T-helper 17 cell (primary cell): ENCODE results near the gene TM4SF18. TPM values are rescaled to one million over a fixed set of nuclear protein-coding genes. Genes with fewer than 3 reads are reported as not detected.
"Not testable (repeated sequence)": the region's sequence is repeated elsewhere in the genome, so short reads cannot be mapped to it uniquely, and the experiment has no call there.

Experiments used
- ATAC-seq: fragments of 150-1000 bp; cut with Tn5 transposase; 2 replicates; pipeline ENCODE4 v1.10.0; 2021; ENCODE audit warnings: mild to moderate bottlenecking, moderate library complexity
- DNase-seq, 3 donors: peaks; one replicate each; pipeline versions ENCODE4 v3.0.0 to v3.0.0-alpha.2; 2020 to 2021
- H3K9me3 ChIP-seq: one replicate; pipeline ENCODE4 v1.7.0; 2013; ENCODE audit warnings: low read length, mild to moderate bottlenecking; ENCODE audit not compliant: control insufficient read depth, poor library complexity, severe bottlenecking
- H3K27ac Mint-ChIP-seq: one replicate; pipeline ENCODE4 v1.8.0; 2022; ENCODE audit warnings: mild to moderate bottlenecking, moderate library complexity, mixed read lengths
- H3K27me3 Mint-ChIP-seq: one replicate; pipeline ENCODE4 v1.8.0; 2022; ENCODE audit warnings: mixed read lengths
- H3K36me3 Mint-ChIP-seq: one replicate; pipeline ENCODE4 v1.8.0; 2022; ENCODE audit warnings: low read depth, mixed read lengths
- H3K4me1 Mint-ChIP-seq: one replicate; pipeline ENCODE4 v1.8.0; 2022; ENCODE audit warnings: mild to moderate bottlenecking, mixed read lengths
- H3K4me3 Mint-ChIP-seq: one replicate; pipeline ENCODE4 v1.8.0; 2022; ENCODE audit warnings: mild to moderate bottlenecking, moderate library complexity, mixed read lengths
- total RNA-seq, 4 donors: library from RNA in 2 of 4; stranded (reverse) in 2 of 4; gene quantifications; one replicate each; pipeline ENCODE4 v1.2.3 and lab custom pipeline; 2022 to 2026

TM4SF18 gene
- total RNA-seq, 2 donors from 2014 or later = not detected

DNA sequence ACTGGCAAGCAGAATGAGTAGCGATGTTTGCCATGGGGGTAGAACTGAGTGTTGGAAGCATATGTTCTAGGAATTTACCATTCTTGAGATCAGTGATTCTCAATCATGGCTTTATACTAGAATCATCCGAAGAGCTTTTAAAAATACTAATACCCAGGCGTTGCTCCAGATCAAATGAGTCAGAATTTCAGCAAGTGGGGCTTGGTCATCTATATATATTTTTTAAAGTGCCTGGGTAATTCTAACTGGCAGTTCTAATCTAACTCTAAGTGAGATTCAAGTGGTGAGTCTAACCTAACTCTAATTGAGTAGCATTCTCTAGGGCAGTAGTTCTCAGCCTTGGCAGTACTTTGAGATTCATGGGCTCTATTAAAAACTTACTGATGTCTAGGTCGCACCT lies 23.2 kb upstream of the TM4SF18 start:
- DNase-seq = no peak
- H3K27me3 Mint-ChIP-seq = peaks cover 25% of the 10 kb centered on the region
- H3K4me3 Mint-ChIP-seq = no peak overlapping the region
- no peak overlapping the region for H3K27ac Mint-ChIP-seq
- H3K36me3 Mint-ChIP-seq = no peaks in the 10 kb centered on the region
- no peak for ATAC-seq
- H3K4me1 Mint-ChIP-seq = no peaks in the 10 kb centered on the region
- H3K9me3 ChIP-seq = no peaks in the 10 kb centered on the region

DNA sequence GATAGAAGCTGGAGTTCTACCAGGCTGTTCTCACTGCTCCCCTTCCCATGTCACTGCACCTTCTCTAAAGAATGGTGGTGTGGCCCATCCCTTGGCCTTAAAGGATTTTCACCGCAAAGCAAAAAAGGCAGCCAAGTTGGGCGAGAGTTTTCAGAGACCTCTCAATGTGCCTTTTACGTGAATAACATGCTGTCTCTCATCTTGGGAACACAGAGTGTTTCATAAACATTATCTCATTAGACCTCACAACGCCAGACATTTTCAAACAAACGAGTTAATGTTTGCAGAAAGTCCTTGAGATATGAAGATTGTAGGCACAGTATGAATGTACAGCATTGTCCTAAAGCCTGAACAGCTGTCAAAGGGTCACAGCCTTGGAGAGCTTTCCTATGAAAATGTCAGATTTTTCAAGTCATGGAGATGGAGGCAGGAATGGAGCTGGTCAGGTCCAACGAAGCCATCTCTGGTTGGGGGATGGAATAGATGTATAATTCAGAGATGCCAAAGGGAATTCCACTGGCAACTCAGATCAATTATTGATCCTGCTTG lies 22.7 kb upstream of the TM4SF18 start:
- Mint-ChIP-seq H3K4me3 (no peak overlapping the region), H3K4me1 (no peaks in the 10 kb centered on the region), H3K36me3 (no peaks in the 10 kb centered on the region), H3K27ac (no peak overlapping the region), H3K27me3 (peaks cover 27% of the 10 kb centered on the region)
- H3K9me3 ChIP-seq = no peaks in the 10 kb centered on the region
- DNase-seq (no peak), ATAC-seq (no peak)

DNA sequence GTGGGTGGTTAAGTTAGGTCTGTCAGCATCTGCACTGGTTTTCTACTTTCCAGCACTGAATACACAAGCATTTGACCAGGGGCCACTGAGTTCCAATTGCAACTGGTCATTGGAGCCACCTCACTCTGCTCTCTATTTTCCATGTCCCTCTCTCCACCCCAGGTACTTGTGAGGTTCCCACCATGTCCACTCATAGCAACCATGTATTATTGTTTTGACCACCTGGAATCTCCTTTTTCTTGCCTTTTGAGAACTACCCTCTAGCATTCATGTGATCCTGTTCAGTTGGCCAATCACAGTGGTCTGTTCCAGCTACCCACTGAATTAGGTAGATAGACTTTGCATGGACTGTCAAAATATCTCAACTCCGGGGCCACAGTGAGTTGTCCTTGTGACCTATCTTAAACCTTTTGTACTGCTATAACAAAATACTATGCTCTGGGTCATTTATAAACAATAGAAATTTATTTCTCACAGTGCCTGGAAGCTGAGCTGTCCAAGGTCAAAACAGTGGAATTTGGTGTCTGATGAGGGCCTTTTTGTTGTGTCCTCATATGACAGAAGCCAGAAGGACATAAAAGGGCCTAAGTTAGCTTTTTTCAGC lies 20.2 kb upstream of the TM4SF18 start:
- no peak for ATAC-seq

DNA sequence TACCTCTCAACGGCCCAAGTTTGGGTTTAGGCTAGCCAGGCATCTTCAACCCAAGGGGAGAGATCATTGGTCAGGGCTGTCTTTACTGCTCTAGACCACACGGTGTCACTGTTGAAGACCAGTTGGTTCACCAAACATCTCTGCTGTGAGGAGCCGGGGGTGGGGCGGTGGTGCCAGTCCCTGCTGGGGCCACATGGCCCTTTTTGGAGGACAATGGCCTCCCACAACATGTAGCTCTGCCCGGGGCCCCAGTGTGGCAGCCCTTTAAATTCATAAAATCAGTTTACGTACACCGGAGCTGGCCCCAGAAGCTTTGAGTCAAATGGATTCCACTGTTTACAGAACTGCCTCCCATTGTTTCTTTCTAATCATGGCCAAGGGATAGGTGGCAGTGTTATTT lies 19.1 kb upstream of the TM4SF18 start:
- ATAC-seq = peak; percentile 59
- Mint-ChIP-seq H3K36me3 (no peaks in the 10 kb centered on the region), H3K27ac (no peak overlapping the region), H3K27me3 (peaks cover 45% of the 10 kb centered on the region), H3K4me1 (no peaks in the 10 kb centered on the region), H3K4me3 (no peak overlapping the region)
- DNase-seq = no peak
- no peaks in the 10 kb centered on the region for H3K9me3 ChIP-seq

More for the DNA sequence above, 20.2 kb upstream of the TM4SF18 start:
- H3K4me1 Mint-ChIP-seq = no peaks in the 10 kb centered on the region
- no peaks in the 10 kb centered on the region for H3K36me3 Mint-ChIP-seq
- H3K4me3 Mint-ChIP-seq = no peak overlapping the region
- no peak overlapping the region for H3K27ac Mint-ChIP-seq
- no peaks in the 10 kb centered on the region for H3K9me3 ChIP-seq
- DNase-seq = no peak
- peaks cover 39% of the 10 kb centered on the region for H3K27me3 Mint-ChIP-seq

DNA sequence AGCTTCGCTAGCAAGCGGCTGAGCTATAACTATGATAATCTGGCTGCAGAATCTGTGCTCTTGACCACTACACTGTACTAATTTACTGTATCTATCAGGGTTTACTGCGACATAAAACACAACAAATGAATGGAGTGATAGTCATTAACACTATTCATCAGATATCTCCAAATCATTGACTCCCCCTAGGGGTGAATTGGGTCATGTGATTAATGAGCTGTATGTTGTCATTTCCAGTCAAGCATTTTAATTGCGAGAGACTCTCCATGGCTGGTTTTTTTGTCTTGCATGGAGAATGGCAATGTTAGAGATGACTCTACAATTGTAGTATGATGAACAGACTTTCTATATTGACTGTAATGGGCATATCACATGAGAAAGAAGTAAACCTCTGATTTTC lies 10.5 kb upstream of the TM4SF18 start:
- no peaks in the 10 kb centered on the region for H3K36me3 Mint-ChIP-seq
- no peak overlapping the region for H3K4me3 Mint-ChIP-seq
- H3K9me3 ChIP-seq = no peaks in the 10 kb centered on the region
- DNase-seq (no peak), ATAC-seq (no peak)
- H3K27ac Mint-ChIP-seq = no peak overlapping the region
- H3K4me1 Mint-ChIP-seq = peaks cover 3% of the 10 kb centered on the region
- H3K27me3 Mint-ChIP-seq = peaks cover 57% of the 10 kb centered on the region

DNA sequence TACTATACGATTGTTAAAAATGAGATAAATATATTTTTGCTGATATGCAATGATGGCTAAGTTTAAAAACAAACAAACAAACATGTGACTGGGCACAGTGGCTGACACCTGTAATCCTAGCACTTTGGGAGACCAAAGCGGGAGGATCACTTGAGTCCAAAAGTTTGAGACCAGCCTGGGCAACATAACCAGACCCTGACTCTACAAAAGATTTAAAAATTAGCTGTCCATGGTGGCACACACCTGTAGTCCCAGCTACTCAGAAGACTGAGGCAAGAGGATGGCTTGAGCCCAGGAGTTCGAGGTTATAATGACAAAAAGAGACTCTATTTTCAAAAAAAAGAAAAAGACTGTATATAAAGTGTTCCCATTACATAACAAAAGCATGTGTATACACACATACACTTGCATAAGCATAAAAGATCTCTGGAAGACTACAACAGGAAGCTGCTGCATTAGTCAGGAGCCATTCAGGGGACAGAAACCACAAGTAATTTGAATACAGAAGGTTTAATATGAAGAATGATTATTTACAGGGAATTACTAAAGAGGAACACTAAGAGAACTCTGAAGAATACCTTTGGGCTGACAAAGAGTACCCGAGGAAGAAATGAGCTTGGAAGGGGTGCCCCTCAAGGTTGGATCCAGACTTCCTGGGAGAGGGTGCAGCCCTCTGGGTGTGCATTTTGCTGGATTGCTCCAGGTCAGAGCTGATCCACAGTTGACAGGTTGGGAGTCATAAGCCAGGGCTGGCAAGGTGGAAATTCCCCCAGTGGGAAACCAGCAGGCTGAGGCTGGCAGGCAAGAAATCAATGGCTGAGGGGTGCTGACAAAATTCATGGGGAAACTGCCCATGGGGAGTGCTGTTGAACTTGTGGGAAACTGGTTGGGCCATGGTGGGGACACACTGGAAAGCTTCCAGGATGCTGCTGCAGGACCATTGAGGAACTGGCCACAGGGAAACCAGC lies 9.3 kb upstream of the TM4SF18 start:
- peaks cover 3% of the 10 kb centered on the region for H3K4me1 Mint-ChIP-seq
- H3K36me3 Mint-ChIP-seq = no peaks in the 10 kb centered on the region
- ATAC-seq = no peak
- no peak overlapping the region for H3K27ac Mint-ChIP-seq
- DNase-seq = no peak
- H3K4me3 Mint-ChIP-seq = no peak overlapping the region
- H3K9me3 ChIP-seq = no peaks in the 10 kb centered on the region
- peaks cover 51% of the 10 kb centered on the region for H3K27me3 Mint-ChIP-seq

DNA sequence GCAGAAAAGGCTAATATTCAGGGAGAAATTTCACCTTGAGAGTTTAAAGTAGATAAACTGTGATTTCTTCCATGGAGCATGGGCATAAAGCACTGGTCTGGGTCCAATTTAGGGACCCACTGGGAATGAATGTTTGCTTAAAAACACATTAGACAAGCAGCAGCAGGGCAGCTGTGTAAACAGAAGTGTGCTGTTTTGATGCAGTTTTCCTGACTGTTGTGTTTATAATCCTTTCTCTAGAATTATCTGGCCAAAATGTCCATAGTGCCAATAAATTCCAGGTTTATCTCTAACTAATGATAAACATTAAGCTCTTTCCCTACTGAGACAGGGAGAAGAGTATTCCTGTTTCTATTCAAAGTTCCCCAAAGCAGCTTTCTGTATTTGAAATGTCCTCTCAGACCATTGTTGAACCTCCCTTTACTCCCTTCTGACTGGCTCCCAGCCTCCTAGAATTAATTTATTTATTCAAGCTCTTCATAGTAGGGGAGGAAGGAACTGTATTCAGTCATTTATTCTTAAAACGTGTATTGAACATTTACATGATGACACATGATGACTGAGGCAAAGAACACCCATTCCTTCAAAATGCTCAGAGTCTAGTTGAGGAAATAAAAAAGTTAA lies 7.0 kb upstream of the TM4SF18 start:
- DNase-seq (no peak), ATAC-seq (no peak)
- Mint-ChIP-seq H3K4me1 (peaks cover 3% of the 10 kb centered on the region), H3K27me3 (peaks cover 37% of the 10 kb centered on the region), H3K4me3 (no peak overlapping the region), H3K36me3 (no peaks in the 10 kb centered on the region), H3K27ac (no peak overlapping the region)
- no peaks in the 10 kb centered on the region for H3K9me3 ChIP-seq

DNA sequence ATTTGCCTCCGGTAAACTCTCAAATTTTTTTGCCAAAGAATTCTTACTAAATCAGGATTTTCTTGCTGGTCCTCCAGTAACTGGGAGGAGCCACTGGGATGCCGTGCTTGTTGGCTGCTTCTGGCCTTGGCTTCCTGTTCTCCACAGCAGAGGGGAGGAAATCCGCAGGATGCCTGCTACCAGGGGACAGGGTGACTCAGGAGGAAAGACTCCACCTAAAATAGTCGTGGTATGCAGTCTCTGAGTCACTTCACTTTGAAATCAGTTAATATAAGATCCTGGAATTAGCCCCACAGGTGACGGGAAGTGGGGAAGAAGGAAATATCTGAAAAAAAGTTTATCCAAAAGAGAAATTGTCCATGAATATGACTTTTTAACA lies 6.5 kb upstream of the TM4SF18 start:
- Mint-ChIP-seq H3K36me3 (no peaks in the 10 kb centered on the region), H3K27me3 (peaks cover 34% of the 10 kb centered on the region), H3K4me3 (no peak overlapping the region), H3K27ac (no peak overlapping the region), H3K4me1 (peaks cover 3% of the 10 kb centered on the region)
- ATAC-seq (no peak), DNase-seq (no peak)
- H3K9me3 ChIP-seq = no peaks in the 10 kb centered on the region

DNA sequence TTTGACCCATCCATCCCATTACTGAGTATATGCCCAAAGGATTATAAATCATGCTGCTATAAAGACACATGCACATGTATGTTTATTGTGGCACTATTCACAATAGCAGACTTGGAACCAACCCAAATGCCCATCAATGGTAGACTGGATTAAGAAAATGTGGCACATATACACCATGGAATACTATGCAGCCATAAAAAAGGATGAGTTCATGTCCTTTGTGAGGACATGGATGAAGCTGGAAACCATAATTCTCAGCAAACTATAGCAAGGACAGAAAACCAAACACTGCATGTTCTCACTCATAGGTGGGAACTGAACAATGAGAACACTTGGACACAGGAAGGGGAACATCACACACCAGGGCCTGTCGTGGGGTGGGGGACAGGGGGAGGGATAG lies 4.0 kb upstream of the TM4SF18 start:
- not testable (repeated sequence) for ATAC-seq, H3K9me3 ChIP-seq, H3K36me3 Mint-ChIP-seq, H3K4me1 Mint-ChIP-seq, H3K27ac Mint-ChIP-seq, DNase-seq, H3K4me3 Mint-ChIP-seq
- peaks cover 35% of the 10 kb centered on the region for H3K27me3 Mint-ChIP-seq

DNA sequence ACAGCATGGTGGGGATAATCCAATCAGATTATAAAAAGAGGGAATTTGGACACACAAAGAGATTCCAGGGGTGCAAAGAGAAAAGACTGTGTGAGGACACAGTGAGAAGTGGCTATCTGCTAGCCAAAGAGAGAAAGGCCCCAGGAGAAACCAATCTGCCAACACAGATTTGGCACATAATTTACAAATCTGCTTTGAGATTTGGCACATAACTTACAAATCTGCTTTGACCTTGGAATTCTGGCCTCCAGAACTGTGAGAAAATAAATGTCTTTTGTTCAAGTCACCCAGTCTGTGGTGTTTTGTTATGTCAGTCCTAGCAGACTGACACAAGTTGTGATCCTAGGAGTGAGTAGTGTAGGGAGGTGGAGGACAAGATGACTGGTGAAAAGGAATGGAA lies 3.5 kb upstream of the TM4SF18 start:
- ATAC-seq = no peak

DNA sequence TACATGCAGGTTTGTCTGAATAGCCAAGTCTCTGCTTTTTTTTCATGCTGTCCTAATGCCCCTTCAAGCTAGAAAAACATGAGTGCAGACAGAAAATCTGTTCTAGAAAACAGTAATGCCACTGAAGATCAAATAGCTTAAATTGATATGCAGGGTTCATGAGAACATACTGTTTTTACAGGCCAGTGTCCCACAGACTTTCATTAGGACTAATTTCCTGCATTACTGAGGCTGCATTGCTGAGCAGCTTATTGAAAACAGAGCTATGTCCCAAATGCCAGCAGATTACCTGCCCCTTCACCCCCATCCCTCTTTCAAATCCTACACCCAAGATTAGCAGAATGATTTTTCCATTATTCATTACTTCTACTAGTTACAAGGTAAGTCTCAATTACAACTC lies 665 bp downstream of the TM4SF18 start:
- Mint-ChIP-seq H3K4me3 (no peak overlapping the region), H3K27me3 (peaks cover 23% of the 10 kb centered on the region), H3K36me3 (peaks cover 3% of the 10 kb centered on the region), H3K27ac (no peak overlapping the region), H3K4me1 (no peaks in the 10 kb centered on the region)
- no peak for DNase-seq
- no peaks in the 10 kb centered on the region for H3K9me3 ChIP-seq
- ATAC-seq = no peak

More for the DNA sequence above, 3.5 kb upstream of the TM4SF18 start:
- Mint-ChIP-seq H3K36me3 (peaks cover 3% of the 10 kb centered on the region), H3K27me3 (peaks cover 34% of the 10 kb centered on the region), H3K4me1 (no peaks in the 10 kb centered on the region), H3K27ac (no peak overlapping the region), H3K4me3 (no peak overlapping the region)
- no peaks in the 10 kb centered on the region for H3K9me3 ChIP-seq
- no peak for DNase-seq

DNA sequence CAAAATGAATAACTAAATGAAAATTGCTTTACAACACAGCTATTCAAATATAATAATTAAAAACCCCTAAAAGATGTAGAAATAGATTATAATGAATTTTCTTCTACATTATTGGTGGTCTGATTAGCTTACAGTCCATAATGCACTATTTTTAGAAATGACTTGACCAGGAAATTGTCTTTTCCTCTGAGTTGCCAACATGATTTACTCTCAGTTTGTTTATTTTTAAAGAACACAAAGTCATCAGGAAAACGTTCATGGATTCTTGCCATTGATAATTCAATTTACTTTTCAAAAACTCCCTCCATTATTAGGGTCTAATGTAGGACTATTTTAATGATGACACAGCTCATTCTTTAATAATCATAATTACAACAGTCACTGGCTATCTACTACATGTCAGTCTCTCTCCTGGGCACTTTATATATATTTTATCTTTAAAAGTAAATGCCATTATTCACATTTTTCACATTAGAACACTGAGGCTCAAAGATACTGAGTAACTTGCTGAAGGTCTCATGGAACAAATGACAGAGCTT lies 1.1 kb downstream of the TM4SF18 start:
- H3K4me1 Mint-ChIP-seq = no peaks in the 10 kb centered on the region
- H3K27me3 Mint-ChIP-seq = peaks cover 28% of the 10 kb centered on the region
- ATAC-seq (no peak), DNase-seq (no peak)
- no peak overlapping the region for H3K27ac Mint-ChIP-seq
- H3K4me3 Mint-ChIP-seq = no peak overlapping the region
- H3K9me3 ChIP-seq = no peaks in the 10 kb centered on the region
- H3K36me3 Mint-ChIP-seq = peaks cover 3% of the 10 kb centered on the region

DNA sequence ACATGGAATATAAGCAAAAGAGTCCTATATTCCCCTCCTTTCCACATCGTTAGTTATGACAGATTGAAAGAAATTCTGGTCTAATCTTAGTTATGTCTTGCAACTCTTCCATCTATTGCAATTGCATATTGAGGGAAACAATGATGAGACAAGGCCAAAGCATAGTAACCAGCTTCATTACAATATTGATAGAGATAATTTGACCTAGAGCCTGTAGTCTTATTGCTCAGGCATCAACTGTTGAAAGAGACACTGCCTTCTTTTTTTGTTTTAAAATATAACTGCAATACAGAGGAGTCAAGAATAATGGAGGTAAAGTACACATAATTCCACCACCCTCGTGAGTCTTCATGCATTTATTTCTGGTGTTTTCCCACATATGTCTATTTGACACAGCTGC lies 2.0 kb downstream of the TM4SF18 start:
- ATAC-seq (no peak), DNase-seq (no peak)
- Mint-ChIP-seq H3K27ac (no peak overlapping the region), H3K4me3 (no peak overlapping the region), H3K36me3 (peaks cover 3% of the 10 kb centered on the region), H3K27me3 (peaks cover 37% of the 10 kb centered on the region), H3K4me1 (no peaks in the 10 kb centered on the region)
- no peaks in the 10 kb centered on the region for H3K9me3 ChIP-seq
